ENCODE measurements around the gene GRIFIN.

DNA sequence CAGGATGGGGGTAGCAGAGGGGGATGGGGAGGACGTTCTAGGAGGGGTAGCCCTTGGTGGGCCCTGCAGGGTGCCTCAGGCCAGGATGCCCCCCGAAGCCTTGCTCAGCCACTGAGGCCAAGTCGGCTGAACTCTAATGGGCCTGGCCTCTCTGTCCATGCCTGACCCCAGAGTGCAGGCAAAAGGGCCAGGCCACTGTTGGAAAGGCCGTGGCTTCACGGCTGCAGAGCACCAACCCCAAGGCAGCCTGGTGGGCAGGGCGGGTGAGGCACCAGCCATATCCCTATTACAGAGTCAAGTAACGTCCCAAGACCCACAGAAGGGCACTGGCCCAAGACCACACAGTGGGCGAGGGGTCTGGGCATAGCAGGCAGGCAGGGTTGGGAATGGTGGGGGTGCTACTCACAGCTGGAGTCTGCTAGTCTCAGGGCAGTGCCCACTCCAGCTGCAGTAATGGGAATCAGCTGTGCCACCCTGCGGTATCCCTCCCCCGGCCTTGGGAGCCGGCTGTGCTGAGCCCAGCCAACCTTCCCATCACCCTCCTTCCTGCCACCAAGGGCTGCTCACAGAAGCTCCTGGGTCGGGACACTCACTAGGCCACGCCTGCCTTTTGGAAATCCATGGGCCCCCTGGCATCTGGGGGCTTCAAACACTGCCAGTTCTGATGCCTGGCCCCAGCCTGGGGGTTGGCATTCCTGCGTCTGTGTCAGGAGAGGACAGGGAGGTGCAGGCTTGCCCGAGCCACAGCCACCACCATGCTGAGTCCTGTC lies 39.4 kb upstream of the GRIFIN start:
- TF ChIP-seq, protein P1, sequence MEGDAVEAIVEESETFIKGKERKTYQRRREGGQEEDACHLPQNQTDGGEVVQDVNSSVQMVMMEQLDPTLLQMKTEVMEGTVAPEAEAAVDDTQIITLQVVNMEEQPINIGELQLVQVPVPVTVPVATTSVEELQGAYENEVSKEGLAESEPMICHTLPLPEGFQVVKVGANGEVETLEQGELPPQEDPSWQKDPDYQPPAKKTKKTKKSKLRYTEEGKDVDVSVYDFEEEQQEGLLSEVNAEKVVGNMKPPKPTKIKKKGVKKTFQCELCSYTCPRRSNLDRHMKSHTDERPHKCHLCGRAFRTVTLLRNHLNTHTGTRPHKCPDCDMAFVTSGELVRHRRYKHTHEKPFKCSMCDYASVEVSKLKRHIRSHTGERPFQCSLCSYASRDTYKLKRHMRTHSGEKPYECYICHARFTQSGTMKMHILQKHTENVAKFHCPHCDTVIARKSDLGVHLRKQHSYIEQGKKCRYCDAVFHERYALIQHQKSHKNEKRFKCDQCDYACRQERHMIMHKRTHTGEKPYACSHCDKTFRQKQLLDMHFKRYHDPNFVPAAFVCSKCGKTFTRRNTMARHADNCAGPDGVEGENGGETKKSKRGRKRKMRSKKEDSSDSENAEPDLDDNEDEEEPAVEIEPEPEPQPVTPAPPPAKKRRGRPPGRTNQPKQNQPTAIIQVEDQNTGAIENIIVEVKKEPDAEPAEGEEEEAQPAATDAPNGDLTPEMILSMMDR (conservative IDR thresholded peaks at IDR 0.05; ENCODE audit: low read length), result no peak
- TF ChIP-seq EZH2phosphoT487 (IDR thresholded peaks at IDR 0.05; ENCODE audit: borderline replicate concordance), result no peak
